Prostate gland (tissue), 2 donors: Measurements from ENCODE around the gene AP1M1. TPM values are rescaled to one million over a fixed set of nuclear protein-coding genes. Genes with fewer than 3 reads are reported as not detected.
"Not testable (repeated sequence)": the region's sequence is repeated elsewhere in the genome, so short reads cannot be mapped to it uniquely, and the experiment has no call there.

Source experiments
- DNase-seq: peaks from one replicate; pipeline ENCODE4 v3.0.0-alpha.2; 2019; ENCODE audit warnings: low spot score
- H3K27ac ChIP-seq, 2 donors: fragments of 200-600 bp; sonication (generic); 2 replicates each; pipeline ENCODE4 v1.5.1; 2017 to 2019
- H3K27me3 ChIP-seq: fragments of 200-600 bp; sonication (generic); replicated peaks from 2 replicates; pipeline ENCODE4 v1.5.1; 2019; ENCODE audit not compliant: insufficient read depth
- H3K36me3 ChIP-seq, 2 donors: fragments of 200-600 bp; sonication (generic); 1 replicate in 1 of 2; 2 replicates in 1 of 2; pipeline versions ENCODE4 v1.5.1 to v1.8.1; 2017 to 2019
- H3K4me1 ChIP-seq: fragments of 200-600 bp; sonication (generic); replicated peaks from 2 replicates; pipeline ENCODE4 v1.5.1; 2019
- H3K4me3 ChIP-seq, 2 donors: fragments of 200-600 bp; sonication (generic); 2 replicates each; pipeline ENCODE4 v1.5.1; 2017 to 2019
- H3K9me3 ChIP-seq: fragments of 200-600 bp; sonication (generic); 2 replicates; pipeline ENCODE4 v1.5.1; 2017
- POLR2A ChIP-seq: fragments of 450-650 bp; IDR thresholded peaks from one replicate; pipeline ENCODE4 v1.6.1; 2016; ENCODE audit warnings: antibody characterized with exemption, mild to moderate bottlenecking
- POLR2AphosphoS5 ChIP-seq: sonication (generic); formaldehyde crosslinking; IDR thresholded peaks from one replicate; pipeline ENCODE4 v1.6.1; 2017; ENCODE audit warnings: antibody characterized with exemption
- WGBS: methylation state at CpG from one replicate; pipeline ENCODE4 v1.1.5; 2018; 5-methylcytosine and 5-hydroxymethylcytosine counted together
- intact Hi-C: fragments of 100-400 bp; cut with DNase I; formaldehyde crosslinking; loops from one replicate; pipeline ENCODE4 v1.14.2; 2022
- total RNA-seq, 2 donors: library from RNA; depleted of rRNA; stranded (reverse); fragments of >200 nt; gene quantifications; one replicate each; pipeline ENCODE4 v1.1.0, GENCODE V29; 2016
- TF ChIP-seq, protein P1 (sequence below), 4 experiments: fragments of 200-600 bp in 2 of 4; fragments of 450-650 bp in 2 of 4; sonication (generic) in 2 of 4; IDR thresholded peaks; 1 replicate in 3 of 4; 2 replicates in 1 of 4; pipeline ENCODE4 v1.5.1; 2016 to 2019; ENCODE audit warnings: antibody characterized with exemption in 4 of 4, mild to moderate bottlenecking in 2 of 4, moderate library complexity in 2 of 4

The AP1M1 gene
- total RNA-seq, 2 donors from 2014 or later = 45.9 to 130 TPM

DNA sequence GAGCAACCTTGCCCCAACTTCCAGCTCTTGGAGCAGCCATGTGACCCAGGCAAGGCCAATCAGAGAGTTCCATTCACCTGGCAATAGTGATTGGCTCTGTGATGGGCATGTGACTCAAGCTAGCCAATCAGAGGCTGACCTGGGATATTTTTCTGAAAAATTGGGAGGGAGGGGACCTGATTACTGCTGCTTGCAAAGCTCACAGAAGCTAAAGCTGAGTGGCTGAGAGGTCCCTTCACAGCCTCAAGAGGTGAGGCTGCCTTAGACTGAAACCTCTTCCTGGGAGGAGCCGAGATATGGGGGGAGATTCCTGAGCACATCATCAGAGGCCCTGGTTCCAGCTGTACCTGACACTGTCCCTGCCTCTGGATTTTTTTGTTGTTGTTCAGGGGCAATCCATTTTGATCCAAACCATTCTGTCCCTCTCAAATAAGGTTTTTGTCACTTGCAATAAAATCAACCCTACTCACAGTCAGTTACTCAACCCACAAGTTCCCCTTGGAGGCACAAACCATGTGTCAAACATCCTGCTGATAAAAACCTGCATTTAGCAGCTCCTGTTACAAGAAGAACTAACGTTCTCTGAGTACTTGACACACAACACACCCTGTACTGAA is 29.1 kb upstream of the AP1M1 start:
- TF ChIP-seq, protein P1, sequence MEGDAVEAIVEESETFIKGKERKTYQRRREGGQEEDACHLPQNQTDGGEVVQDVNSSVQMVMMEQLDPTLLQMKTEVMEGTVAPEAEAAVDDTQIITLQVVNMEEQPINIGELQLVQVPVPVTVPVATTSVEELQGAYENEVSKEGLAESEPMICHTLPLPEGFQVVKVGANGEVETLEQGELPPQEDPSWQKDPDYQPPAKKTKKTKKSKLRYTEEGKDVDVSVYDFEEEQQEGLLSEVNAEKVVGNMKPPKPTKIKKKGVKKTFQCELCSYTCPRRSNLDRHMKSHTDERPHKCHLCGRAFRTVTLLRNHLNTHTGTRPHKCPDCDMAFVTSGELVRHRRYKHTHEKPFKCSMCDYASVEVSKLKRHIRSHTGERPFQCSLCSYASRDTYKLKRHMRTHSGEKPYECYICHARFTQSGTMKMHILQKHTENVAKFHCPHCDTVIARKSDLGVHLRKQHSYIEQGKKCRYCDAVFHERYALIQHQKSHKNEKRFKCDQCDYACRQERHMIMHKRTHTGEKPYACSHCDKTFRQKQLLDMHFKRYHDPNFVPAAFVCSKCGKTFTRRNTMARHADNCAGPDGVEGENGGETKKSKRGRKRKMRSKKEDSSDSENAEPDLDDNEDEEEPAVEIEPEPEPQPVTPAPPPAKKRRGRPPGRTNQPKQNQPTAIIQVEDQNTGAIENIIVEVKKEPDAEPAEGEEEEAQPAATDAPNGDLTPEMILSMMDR (IDR thresholded peaks at IDR 0.05) = no peak
- TF ChIP-seq POLR2A (no peak), POLR2AphosphoS5 (no peak)
- 50% methylated on average over 2 of the region's 2 CpGs for WGBS
- intact Hi-C loops = no loop called here
- H3K27ac ChIP-seq = no peak overlapping the region
- H3K9me3 ChIP-seq = no peaks in the 10 kb centered on the region
- no peaks in the 10 kb centered on the region for H3K4me1 ChIP-seq
- DNase-seq = no peak
- no peak overlapping the region for H3K4me3 ChIP-seq
- H3K36me3 ChIP-seq = no peaks in the 10 kb centered on the region
- no peaks in the 10 kb centered on the region for H3K27me3 ChIP-seq

DNA sequence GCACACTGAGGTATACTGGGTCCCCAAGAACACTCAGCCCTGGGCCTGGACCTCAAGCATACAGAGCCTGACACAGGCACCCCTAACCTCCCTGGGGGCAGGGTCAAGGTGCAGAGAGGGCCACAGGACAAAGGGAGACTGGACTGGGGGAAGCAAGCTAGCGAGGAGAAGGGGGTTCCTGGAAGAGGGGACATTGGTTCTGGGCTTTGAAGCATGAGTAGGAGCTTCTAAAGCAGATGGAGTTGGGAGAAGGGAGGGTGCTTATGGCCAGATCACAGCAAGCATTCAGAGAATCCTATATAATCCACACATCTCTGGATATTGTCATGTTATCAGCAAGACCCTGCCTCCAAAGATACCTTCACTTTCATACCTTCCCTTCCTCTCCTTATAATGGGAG is 27.6 kb upstream of the AP1M1 start:
- Histone ChIP-seq H3K4me3 (no peak overlapping the region), H3K9me3 (no peaks in the 10 kb centered on the region), H3K36me3 (no peaks in the 10 kb centered on the region), H3K4me1 (no peaks in the 10 kb centered on the region), H3K27me3 (no peaks in the 10 kb centered on the region), H3K27ac (no peak overlapping the region)
- TF ChIP-seq, protein P1 (IDR thresholded peaks at IDR 0.05) = no peak
- TF ChIP-seq POLR2A (no peak), POLR2AphosphoS5 (no peak)
- intact Hi-C loops = no loop called here
- 87% methylated on average over 1 of the region's 1 CpG for whole genome bisulfite sequencing
- DNase-seq = no peak

DNA sequence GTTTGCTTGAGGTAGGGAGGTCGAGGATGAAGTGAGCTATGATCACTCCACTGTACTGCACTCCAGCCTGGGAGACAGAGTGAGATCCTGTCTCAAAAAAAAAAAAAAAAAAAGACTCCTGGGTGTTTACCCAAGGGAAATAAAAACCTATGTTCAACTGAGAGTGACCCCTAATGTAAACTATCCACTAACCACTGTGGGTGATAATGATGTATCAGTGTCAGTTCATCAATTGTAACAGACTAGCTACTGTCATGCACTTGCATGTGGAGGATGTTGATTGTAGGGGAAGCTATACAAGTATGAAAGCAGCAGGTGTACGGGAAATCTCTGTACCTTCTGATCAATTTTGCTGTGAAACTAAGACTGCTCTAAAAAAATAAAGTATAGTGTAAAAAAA is 21.8 kb upstream of the AP1M1 start:
- no peak for DNase-seq
- intact Hi-C loops = no loop called here
- Histone ChIP-seq H3K4me1 (no peaks in the 10 kb centered on the region), H3K27me3 (no peaks in the 10 kb centered on the region), H3K9me3 (no peaks in the 10 kb centered on the region), H3K36me3 (no peaks in the 10 kb centered on the region), H3K27ac (no peak overlapping the region), H3K4me3 (no peak overlapping the region)
- TF ChIP-seq POLR2A (no peak), POLR2AphosphoS5 (no peak)
- TF ChIP-seq, protein P1 (IDR thresholded peaks at IDR 0.05) = no peak
- WGBS = 59% methylated on average over 2 of the region's 2 CpGs

DNA sequence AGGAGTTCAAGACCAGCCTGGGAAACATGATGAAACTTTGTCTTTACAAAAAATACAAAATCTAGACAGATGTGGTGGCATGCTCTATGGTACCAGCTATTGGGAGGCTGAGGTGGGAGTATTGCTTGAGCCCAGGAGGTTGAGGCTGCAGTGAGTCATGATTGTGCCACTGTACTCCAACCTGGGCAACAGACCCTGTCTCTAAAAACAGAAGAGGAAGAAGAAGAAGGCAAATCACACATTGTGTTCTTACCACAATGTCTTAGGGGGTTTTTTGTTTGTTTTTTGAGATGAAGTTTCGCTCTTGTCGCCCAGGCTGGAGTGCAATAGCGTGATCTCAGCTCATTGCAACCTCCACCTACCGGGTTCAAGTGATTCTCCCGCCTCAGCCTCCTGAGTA is 18.8 kb upstream of the AP1M1 start:
- 87% methylated on average over 5 of the region's 5 CpGs for WGBS
- H3K27me3 ChIP-seq, H3K36me3 ChIP-seq, intact Hi-C loops, H3K4me1 ChIP-seq, H3K27ac ChIP-seq, H3K4me3 ChIP-seq, H3K9me3 ChIP-seq, DNase-seq: not testable (repeated sequence)

DNA sequence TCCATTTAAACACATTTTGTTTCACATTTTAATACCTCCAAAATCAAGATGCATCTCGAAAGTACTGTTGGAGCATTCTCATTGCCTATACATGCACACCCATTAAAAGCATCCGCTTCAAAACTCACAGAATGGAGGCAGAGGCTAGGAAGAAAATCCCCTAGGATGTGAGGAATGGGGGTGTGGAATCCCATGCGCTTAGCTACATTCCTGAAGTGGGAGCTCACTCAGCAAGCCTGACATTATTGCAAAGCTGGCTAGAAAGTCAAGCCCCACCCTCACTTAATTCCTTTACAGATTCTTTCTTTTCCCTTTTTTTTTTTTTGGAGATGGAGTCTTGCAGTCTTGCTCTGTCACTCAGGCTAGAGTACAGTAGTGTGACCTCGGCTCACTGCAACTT is 17.1 kb upstream of the AP1M1 start:
- WGBS = 49% methylated on average over 4 of the region's 4 CpGs
- H3K4me3 ChIP-seq = no peak overlapping the region
- intact Hi-C loops = loop anchor here (5.0 to 10.0 kb wide), 3 partner anchors 68 to 1076 kb away; partner anchors contain the start of genes RAB8A and SYDE1
- H3K27ac ChIP-seq = no peak overlapping the region
- H3K36me3 ChIP-seq = no peaks in the 10 kb centered on the region
- no peaks in the 10 kb centered on the region for H3K9me3 ChIP-seq
- H3K27me3 ChIP-seq = no peaks in the 10 kb centered on the region
- DNase-seq = no peak
- no peaks in the 10 kb centered on the region for H3K4me1 ChIP-seq
- TF ChIP-seq POLR2AphosphoS5 (no peak), POLR2A (no peak)
- TF ChIP-seq, protein P1 (IDR thresholded peaks at IDR 0.05) = no peak
